ENCODE results near the gene GIPC1.
"Not testable (repeated sequence)": the region's sequence is repeated elsewhere in the genome, so short reads cannot be mapped to it uniquely, and the experiment has no call there.

Gene GIPC1

GRCh38 chr19:14505488-14506239 lies 9.7 kb upstream of the GIPC1 start:
- no peak overlapping the region for H3K4me3 ChIP-seq (ENCODE audit: extremely low read depth, insufficient read depth, low read length, poor library complexity, severe bottlenecking)
- peaks cover 9% of the 10 kb centered on the region for H3K4me1 ChIP-seq (ENCODE audit: control insufficient read depth, insufficient read depth, low read length, poor library complexity, severe bottlenecking)
- peak overlapping the region; percentile 92 for H3K27ac ChIP-seq (ENCODE audit: low read depth, low read length, severe bottlenecking)
- H3K36me3 ChIP-seq (ENCODE audit: control insufficient read depth, insufficient read depth, low read length), result no peaks in the 10 kb centered on the region
- WGBS, 2 experiments (ENCODE audit: insufficient coverage in 2 of 2), result 36 to 38% methylated on average over 4 to 14 of the region's 19 CpGs
- no peaks in the 10 kb centered on the region for H3K9me3 ChIP-seq (ENCODE audit: control insufficient read depth, low read length)

GRCh38 chr19:14504575-14504974 lies 8.6 kb upstream of the GIPC1 start:
- H3K36me3 ChIP-seq (ENCODE audit: control insufficient read depth, insufficient read depth, low read length); H3K4me1 ChIP-seq (ENCODE audit: control insufficient read depth, insufficient read depth, low read length, poor library complexity, severe bottlenecking); H3K4me3 ChIP-seq (ENCODE audit: extremely low read depth, insufficient read depth, low read length, poor library complexity, severe bottlenecking); H3K9me3 ChIP-seq (ENCODE audit: control insufficient read depth, low read length); H3K27ac ChIP-seq (ENCODE audit: low read depth, low read length, severe bottlenecking): not testable (repeated sequence)
- WGBS, 2 experiments (ENCODE audit: insufficient coverage in 2 of 2), result 88 to 89% methylated on average over 5 to 6 of the region's 8 CpGs

GRCh38 chr19:14503285-14503684 lies 7.4 kb upstream of the GIPC1 start:
- Histone ChIP-seq H3K9me3 (ENCODE audit: control insufficient read depth, low read length) (no peaks in the 10 kb centered on the region), H3K36me3 (ENCODE audit: control insufficient read depth, insufficient read depth, low read length) (no peaks in the 10 kb centered on the region), H3K4me1 (ENCODE audit: control insufficient read depth, insufficient read depth, low read length, poor library complexity, severe bottlenecking) (peaks cover 9% of the 10 kb centered on the region), H3K27ac (ENCODE audit: low read depth, low read length, severe bottlenecking) (no peak overlapping the region), H3K4me3 (ENCODE audit: extremely low read depth, insufficient read depth, low read length, poor library complexity, severe bottlenecking) (no peak overlapping the region)
- 90 to 94% methylated on average over 1 of the region's 1 CpG for WGBS, 2 experiments (ENCODE audit: insufficient coverage in 2 of 2)

GRCh38 chr19:14502334-14503092 lies 6.6 kb upstream of the GIPC1 start:
- H3K36me3 ChIP-seq (ENCODE audit: control insufficient read depth, insufficient read depth, low read length), result no peaks in the 10 kb centered on the region
- 80 to 81% methylated on average over 8 to 11 of the region's 11 CpGs for WGBS, 2 experiments (ENCODE audit: insufficient coverage in 2 of 2)

GRCh38 chr19:14497228-14497921 lies 1.4 kb upstream of the GIPC1 start:
- Histone ChIP-seq H3K9me3 (ENCODE audit: control insufficient read depth, low read length) (no peaks in the 10 kb centered on the region), H3K4me3 (ENCODE audit: extremely low read depth, insufficient read depth, low read length, poor library complexity, severe bottlenecking) (no peak overlapping the region), H3K4me1 (ENCODE audit: control insufficient read depth, insufficient read depth, low read length, poor library complexity, severe bottlenecking) (peaks cover 7% of the 10 kb centered on the region), H3K27ac (ENCODE audit: low read depth, low read length, severe bottlenecking) (no peak overlapping the region), H3K36me3 (ENCODE audit: control insufficient read depth, insufficient read depth, low read length) (peaks cover 8% of the 10 kb centered on the region)
- 81 to 83% methylated on average over 6 of the region's 6 CpGs for WGBS, 2 experiments (ENCODE audit: insufficient coverage in 2 of 2)

More at GRCh38 chr19:14502334-14503092, 6.6 kb upstream of the GIPC1 start:
- Histone ChIP-seq H3K4me3 (ENCODE audit: extremely low read depth, insufficient read depth, low read length, poor library complexity, severe bottlenecking) (no peak overlapping the region), H3K9me3 (ENCODE audit: control insufficient read depth, low read length) (no peaks in the 10 kb centered on the region), H3K27ac (ENCODE audit: low read depth, low read length, severe bottlenecking) (no peak overlapping the region), H3K4me1 (ENCODE audit: control insufficient read depth, insufficient read depth, low read length, poor library complexity, severe bottlenecking) (peaks cover 5% of the 10 kb centered on the region)

GRCh38 chr19:14496834-14497227 lies 904 bp upstream of the GIPC1 start:
- Histone ChIP-seq H3K27ac (ENCODE audit: low read depth, low read length, severe bottlenecking) (no peak overlapping the region), H3K4me1 (ENCODE audit: control insufficient read depth, insufficient read depth, low read length, poor library complexity, severe bottlenecking) (peaks cover 7% of the 10 kb centered on the region), H3K9me3 (ENCODE audit: control insufficient read depth, low read length) (no peaks in the 10 kb centered on the region), H3K36me3 (ENCODE audit: control insufficient read depth, insufficient read depth, low read length) (peaks cover 11% of the 10 kb centered on the region), H3K4me3 (ENCODE audit: extremely low read depth, insufficient read depth, low read length, poor library complexity, severe bottlenecking) (peak overlapping the region; percentile 12)
- WGBS, 2 experiments (ENCODE audit: insufficient coverage in 2 of 2), result 92 to 93% methylated on average over 6 to 7 of the region's 7 CpGs

GRCh38 chr19:14495672-14496028 lies 277 bp downstream of the GIPC1 start:
- H3K4me1 ChIP-seq (ENCODE audit: control insufficient read depth, insufficient read depth, low read length, poor library complexity, severe bottlenecking), result peaks cover 7% of the 10 kb centered on the region
- H3K36me3 ChIP-seq (ENCODE audit: control insufficient read depth, insufficient read depth, low read length), result peaks cover 21% of the 10 kb centered on the region
- peak overlapping the region; percentile 80 for H3K4me3 ChIP-seq (ENCODE audit: extremely low read depth, insufficient read depth, low read length, poor library complexity, severe bottlenecking)
- 0% methylated on average over 5 to 23 of the region's 28 CpGs for WGBS, 2 experiments (ENCODE audit: insufficient coverage in 2 of 2)
- H3K9me3 ChIP-seq (ENCODE audit: control insufficient read depth, low read length), result no peaks in the 10 kb centered on the region
- peak overlapping the region; percentile 64 for H3K27ac ChIP-seq (ENCODE audit: low read depth, low read length, severe bottlenecking)

GRCh38 chr19:14494910-14495671 lies 836 bp downstream of the GIPC1 start:
- peaks cover 21% of the 10 kb centered on the region for H3K36me3 ChIP-seq (ENCODE audit: control insufficient read depth, insufficient read depth, low read length)
- H3K9me3 ChIP-seq (ENCODE audit: control insufficient read depth, low read length), result no peaks in the 10 kb centered on the region
- peaks cover 7% of the 10 kb centered on the region for H3K4me1 ChIP-seq (ENCODE audit: control insufficient read depth, insufficient read depth, low read length, poor library complexity, severe bottlenecking)
- peak overlapping the region; percentile 80 for H3K4me3 ChIP-seq (ENCODE audit: extremely low read depth, insufficient read depth, low read length, poor library complexity, severe bottlenecking)
- WGBS, 2 experiments (ENCODE audit: insufficient coverage in 2 of 2), result 40 to 50% methylated on average over 9 to 13 of the region's 14 CpGs
- H3K27ac ChIP-seq (ENCODE audit: low read depth, low read length, severe bottlenecking), result peak overlapping the region; percentile 64

- Histone ChIP-seq H3K4me3 (ENCODE audit: extremely low read depth, insufficient read depth, low read length, poor library complexity, severe bottlenecking) (no peak overlapping the region), H3K27ac (ENCODE audit: low read depth, low read length, severe bottlenecking) (no peak overlapping the region)
- WGBS, 2 experiments (ENCODE audit: insufficient coverage in 2 of 2), result 100% methylated on average over 2 to 3 of the region's 4 CpGs
Observed at GRCh38 chr19:14494411-14494810, 1.5 kb downstream of the GIPC1 start.

GRCh38 chr19:14492756-14493337 lies 3.1 kb downstream of the GIPC1 start:
- no peaks in the 10 kb centered on the region for H3K9me3 ChIP-seq (ENCODE audit: control insufficient read depth, low read length)
- peaks cover 38% of the 10 kb centered on the region for H3K36me3 ChIP-seq (ENCODE audit: control insufficient read depth, insufficient read depth, low read length)
- H3K4me1 ChIP-seq (ENCODE audit: control insufficient read depth, insufficient read depth, low read length, poor library complexity, severe bottlenecking), result peaks cover 7% of the 10 kb centered on the region
- no peak overlapping the region for H3K4me3 ChIP-seq (ENCODE audit: extremely low read depth, insufficient read depth, low read length, poor library complexity, severe bottlenecking)
- H3K27ac ChIP-seq (ENCODE audit: low read depth, low read length, severe bottlenecking), result no peak overlapping the region
- 97 to 100% methylated on average over 3 to 5 of the region's 5 CpGs for WGBS, 2 experiments (ENCODE audit: insufficient coverage in 2 of 2)

More at GRCh38 chr19:14494411-14494810, 1.5 kb downstream of the GIPC1 start:
- no peaks in the 10 kb centered on the region for H3K9me3 ChIP-seq (ENCODE audit: control insufficient read depth, low read length)
- peaks cover 27% of the 10 kb centered on the region for H3K36me3 ChIP-seq (ENCODE audit: control insufficient read depth, insufficient read depth, low read length)
- H3K4me1 ChIP-seq (ENCODE audit: control insufficient read depth, insufficient read depth, low read length, poor library complexity, severe bottlenecking), result peaks cover 7% of the 10 kb centered on the region

All from mesodermal cell (in vitro differentiated cells).